ENCODE measurements around the gene LYPD6.

DNA sequence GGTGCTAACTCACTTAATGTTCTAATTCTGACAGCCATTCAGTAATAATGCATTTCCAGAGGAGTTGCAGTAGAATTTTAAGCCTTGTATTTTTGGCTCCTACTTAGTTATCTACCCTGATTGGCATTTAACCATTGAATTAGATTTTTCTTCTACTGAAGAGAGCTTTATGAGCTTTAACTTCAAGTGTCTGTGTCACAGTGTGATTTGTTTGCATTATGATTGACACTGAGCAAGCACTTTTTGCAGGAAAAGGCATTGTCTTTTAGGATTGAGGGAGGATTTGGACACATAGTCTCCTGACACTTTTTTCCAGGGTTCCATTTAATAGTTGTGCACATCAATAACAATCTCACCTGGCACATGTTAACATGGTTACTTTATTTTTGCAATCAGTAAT lies 26.7 kb downstream of the LYPD6 start:
- TF ChIP-seq, protein P1, sequence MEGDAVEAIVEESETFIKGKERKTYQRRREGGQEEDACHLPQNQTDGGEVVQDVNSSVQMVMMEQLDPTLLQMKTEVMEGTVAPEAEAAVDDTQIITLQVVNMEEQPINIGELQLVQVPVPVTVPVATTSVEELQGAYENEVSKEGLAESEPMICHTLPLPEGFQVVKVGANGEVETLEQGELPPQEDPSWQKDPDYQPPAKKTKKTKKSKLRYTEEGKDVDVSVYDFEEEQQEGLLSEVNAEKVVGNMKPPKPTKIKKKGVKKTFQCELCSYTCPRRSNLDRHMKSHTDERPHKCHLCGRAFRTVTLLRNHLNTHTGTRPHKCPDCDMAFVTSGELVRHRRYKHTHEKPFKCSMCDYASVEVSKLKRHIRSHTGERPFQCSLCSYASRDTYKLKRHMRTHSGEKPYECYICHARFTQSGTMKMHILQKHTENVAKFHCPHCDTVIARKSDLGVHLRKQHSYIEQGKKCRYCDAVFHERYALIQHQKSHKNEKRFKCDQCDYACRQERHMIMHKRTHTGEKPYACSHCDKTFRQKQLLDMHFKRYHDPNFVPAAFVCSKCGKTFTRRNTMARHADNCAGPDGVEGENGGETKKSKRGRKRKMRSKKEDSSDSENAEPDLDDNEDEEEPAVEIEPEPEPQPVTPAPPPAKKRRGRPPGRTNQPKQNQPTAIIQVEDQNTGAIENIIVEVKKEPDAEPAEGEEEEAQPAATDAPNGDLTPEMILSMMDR (IDR thresholded peaks at IDR 0.05; ENCODE audit: insufficient read depth, low read length) = no peak
- TF ChIP-seq SPI1 (IDR thresholded peaks at IDR 0.05; ENCODE audit: borderline replicate concordance, low read depth) (no peak), GABPA (IDR thresholded peaks at IDR 0.05; ENCODE audit: low read depth) (no peak), POLR2AphosphoS5 (IDR thresholded peaks at IDR 0.05; ENCODE audit: low read depth) (no peak)
- TF ChIP-seq, protein P2, sequence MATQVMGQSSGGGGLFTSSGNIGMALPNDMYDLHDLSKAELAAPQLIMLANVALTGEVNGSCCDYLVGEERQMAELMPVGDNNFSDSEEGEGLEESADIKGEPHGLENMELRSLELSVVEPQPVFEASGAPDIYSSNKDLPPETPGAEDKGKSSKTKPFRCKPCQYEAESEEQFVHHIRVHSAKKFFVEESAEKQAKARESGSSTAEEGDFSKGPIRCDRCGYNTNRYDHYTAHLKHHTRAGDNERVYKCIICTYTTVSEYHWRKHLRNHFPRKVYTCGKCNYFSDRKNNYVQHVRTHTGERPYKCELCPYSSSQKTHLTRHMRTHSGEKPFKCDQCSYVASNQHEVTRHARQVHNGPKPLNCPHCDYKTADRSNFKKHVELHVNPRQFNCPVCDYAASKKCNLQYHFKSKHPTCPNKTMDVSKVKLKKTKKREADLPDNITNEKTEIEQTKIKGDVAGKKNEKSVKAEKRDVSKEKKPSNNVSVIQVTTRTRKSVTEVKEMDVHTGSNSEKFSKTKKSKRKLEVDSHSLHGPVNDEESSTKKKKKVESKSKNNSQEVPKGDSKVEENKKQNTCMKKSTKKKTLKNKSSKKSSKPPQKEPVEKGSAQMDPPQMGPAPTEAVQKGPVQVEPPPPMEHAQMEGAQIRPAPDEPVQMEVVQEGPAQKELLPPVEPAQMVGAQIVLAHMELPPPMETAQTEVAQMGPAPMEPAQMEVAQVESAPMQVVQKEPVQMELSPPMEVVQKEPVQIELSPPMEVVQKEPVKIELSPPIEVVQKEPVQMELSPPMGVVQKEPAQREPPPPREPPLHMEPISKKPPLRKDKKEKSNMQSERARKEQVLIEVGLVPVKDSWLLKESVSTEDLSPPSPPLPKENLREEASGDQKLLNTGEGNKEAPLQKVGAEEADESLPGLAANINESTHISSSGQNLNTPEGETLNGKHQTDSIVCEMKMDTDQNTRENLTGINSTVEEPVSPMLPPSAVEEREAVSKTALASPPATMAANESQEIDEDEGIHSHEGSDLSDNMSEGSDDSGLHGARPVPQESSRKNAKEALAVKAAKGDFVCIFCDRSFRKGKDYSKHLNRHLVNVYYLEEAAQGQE (IDR thresholded peaks at IDR 0.05; ENCODE audit: insufficient replicate concordance, low read depth) = no peak

Measured in HL-60 (cell line).